Lower leg skin (tissue), 4 donors: ENCODE results near the gene RNPS1. TPM values are rescaled to one million over a fixed set of nuclear protein-coding genes. Genes with fewer than 3 reads are reported as not detected.

Experiments
- DNase-seq, 2 donors: peaks; one replicate each; pipeline ENCODE4 v3.0.0-alpha.2; 2019; ENCODE audit warnings: low spot score in 2 of 2
- H3K4me3 ChIP-seq: fragments of 200-600 bp; sonication (generic); 2 replicates; pipeline ENCODE4 v1.5.1; 2017; ENCODE audit warnings: mild to moderate bottlenecking, low read depth; ENCODE audit not compliant: poor library complexity, severe bottlenecking
- POLR2A ChIP-seq, 2 donors: fragments of 450-650 bp; IDR thresholded peaks; one replicate each; pipeline ENCODE4 v1.6.1; 2016 to 2017; ENCODE audit warnings: antibody characterized with exemption in 2 of 2, mild to moderate bottlenecking in 1 of 2, moderate library complexity in 1 of 2
- WGBS, 2 donors: methylation state at CpG; one replicate each; pipeline ENCODE4 v1.1.5; 2018; 5-methylcytosine and 5-hydroxymethylcytosine counted together
- intact Hi-C: fragments of 100-400 bp; cut with DNase I; formaldehyde crosslinking; loops from one replicate; pipeline ENCODE4 v1.15.0; 2023; ENCODE audit warnings: low total_unique reads
- total RNA-seq, 4 donors: library from RNA; depleted of rRNA; stranded (reverse); fragments of >200 nt; gene quantifications; one replicate each; pipeline ENCODE4 v1.1.0, GENCODE V29; 2016
- TF ChIP-seq, protein P1 (sequence below), 3 donors: fragments of 450-650 bp; IDR thresholded peaks; one replicate each; pipeline ENCODE4 v1.5.1; 2016; ENCODE audit warnings: antibody characterized with exemption in 3 of 3, mild to moderate bottlenecking in 3 of 3, moderate library complexity in 2 of 3

The RNPS1 gene
- total RNA-seq, 4 donors from 2014 or later, result 127 to 132 (median 128) TPM

DNA sequence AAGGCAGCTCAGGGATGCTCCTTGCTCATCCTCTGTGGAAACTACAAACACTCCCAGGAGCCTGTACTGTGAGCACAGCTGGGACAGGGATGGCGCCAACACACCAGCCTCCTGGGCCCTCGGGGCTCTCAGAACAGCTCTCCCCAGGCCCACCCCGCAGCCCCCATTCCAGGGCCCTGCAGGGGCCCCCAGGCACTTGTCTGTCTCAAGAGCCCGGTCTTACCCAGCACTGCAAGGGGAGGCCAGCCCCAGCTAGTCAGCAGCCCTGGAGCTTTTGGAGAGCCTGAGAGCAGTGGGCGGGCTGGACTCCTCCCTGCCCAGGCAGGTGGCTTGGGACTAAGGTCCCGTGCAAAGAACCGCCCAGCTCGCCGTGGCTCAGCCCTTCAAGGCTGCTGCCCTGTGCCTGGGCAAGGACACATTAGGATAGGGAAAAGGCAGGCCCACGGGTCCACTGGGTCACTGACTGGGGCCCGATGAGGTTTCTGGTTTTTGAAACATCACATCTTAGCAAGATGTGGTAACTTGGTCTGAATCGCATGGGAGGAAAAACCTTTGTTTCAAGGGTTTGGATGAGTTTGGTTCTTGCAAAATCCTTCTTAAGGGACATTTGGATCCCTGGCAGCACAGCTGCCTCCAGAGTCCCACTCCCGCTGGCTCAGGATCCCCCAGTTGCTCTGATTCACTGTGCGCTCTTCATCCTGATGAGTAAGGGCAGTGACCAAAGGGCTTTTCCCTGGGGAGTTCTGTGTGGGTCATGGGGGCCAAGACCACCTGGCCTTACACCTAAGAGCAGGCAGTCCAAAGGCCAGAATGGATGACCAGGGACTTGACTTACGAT, 28.9 kb downstream of the RNPS1 start:
- TF ChIP-seq, protein P1, sequence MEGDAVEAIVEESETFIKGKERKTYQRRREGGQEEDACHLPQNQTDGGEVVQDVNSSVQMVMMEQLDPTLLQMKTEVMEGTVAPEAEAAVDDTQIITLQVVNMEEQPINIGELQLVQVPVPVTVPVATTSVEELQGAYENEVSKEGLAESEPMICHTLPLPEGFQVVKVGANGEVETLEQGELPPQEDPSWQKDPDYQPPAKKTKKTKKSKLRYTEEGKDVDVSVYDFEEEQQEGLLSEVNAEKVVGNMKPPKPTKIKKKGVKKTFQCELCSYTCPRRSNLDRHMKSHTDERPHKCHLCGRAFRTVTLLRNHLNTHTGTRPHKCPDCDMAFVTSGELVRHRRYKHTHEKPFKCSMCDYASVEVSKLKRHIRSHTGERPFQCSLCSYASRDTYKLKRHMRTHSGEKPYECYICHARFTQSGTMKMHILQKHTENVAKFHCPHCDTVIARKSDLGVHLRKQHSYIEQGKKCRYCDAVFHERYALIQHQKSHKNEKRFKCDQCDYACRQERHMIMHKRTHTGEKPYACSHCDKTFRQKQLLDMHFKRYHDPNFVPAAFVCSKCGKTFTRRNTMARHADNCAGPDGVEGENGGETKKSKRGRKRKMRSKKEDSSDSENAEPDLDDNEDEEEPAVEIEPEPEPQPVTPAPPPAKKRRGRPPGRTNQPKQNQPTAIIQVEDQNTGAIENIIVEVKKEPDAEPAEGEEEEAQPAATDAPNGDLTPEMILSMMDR (IDR thresholded peaks at IDR 0.05), result no peak
- TF ChIP-seq POLR2A (IDR thresholded peaks at IDR 0.05), result no peak
- DNase-seq, result no peak
- WGBS, 2 donors, result 61 to 72% methylated on average over 14 to 15 of the region's 15 CpGs
- no peak overlapping the region for H3K4me3 ChIP-seq
- intact Hi-C loops, result loop anchor here (10.0 kb wide), 1 partner anchor 266 kb away; no protein-coding TSS in a partner anchor

GRCh38 chr16:2238150-2238837, 29.6 kb downstream of the RNPS1 start:
- no peak overlapping the region for H3K4me3 ChIP-seq
- TF ChIP-seq, protein P1 (IDR thresholded peaks at IDR 0.05), result no peak
- TF ChIP-seq POLR2A (IDR thresholded peaks at IDR 0.05), result no peak
- no peak for DNase-seq
- intact Hi-C loops, result loop anchor here (10.0 kb wide), 1 partner anchor 267 kb away; no protein-coding TSS in a partner anchor
- 46 to 55% methylated on average over 5 to 11 of the region's 18 CpGs for WGBS, 2 donors

DNA sequence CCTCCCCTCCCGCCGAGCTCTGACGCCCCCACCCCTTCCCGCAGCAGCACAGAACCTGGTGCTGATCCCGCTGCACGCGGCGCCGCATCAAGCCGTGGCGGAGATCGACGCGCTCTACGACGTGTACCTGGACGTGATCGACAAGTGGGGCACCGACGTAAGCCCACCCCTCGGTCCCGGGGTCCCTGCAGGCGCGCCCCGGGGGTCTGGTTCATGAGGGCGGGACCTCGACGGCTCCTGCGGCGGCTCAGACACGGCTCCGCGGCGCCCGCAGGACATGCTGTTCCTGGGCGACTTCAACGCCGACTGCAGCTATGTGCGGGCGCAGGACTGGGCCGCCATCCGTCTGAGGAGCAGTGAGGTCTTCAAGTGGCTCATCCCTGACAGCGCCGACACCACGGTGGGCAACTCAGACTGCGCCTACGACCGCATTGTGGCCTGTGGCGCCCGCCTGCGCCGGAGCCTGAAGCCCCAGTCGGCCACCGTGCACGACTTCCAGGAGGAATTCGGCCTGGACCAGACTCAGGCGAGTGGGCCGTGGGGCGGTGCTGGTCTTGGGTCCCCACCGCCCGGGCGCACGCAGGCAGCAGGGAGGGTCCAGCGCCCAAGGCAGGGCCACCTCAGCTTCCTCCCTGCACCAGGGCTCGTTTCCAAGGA, 30.3 kb downstream of the RNPS1 start:
- H3K4me3 ChIP-seq, result no peak overlapping the region
- no peak for DNase-seq
- TF ChIP-seq, protein P1 (IDR thresholded peaks at IDR 0.05), result no peak
- no peak for TF ChIP-seq POLR2A (IDR thresholded peaks at IDR 0.05)
- intact Hi-C loops, result loop anchor here (10.0 kb wide), 1 partner anchor 267 kb away; no protein-coding TSS in a partner anchor
- 11 to 30% methylated on average over 19 to 33 of the region's 65 CpGs for WGBS, 2 donors

DNA sequence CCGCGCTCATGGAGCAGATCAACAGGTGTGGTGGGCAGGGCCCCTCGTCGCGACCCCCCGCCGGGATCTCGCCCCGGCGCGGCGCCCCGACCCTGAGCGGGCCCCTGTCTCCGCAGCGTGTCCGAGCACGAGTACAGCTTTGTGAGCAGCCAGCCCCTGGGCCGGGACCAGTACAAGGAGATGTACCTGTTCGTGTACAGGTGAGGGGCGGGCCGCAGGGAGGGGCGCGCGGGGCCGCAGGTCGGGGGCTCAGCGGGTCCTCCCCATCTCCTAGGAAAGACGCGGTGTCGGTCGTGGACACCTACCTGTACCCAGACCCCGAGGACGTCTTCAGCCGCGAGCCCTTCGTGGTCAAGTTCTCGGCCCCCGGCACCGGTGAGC, 30.8 kb downstream of the RNPS1 start:
- 0% methylated on average over 1 to 6 of the region's 40 CpGs for WGBS, 2 donors
- DNase-seq, result no peak

More for the DNA sequence above, 30.8 kb downstream of the RNPS1 start:
- intact Hi-C loops, result loop anchor here (10.0 kb wide), 1 partner anchor 268 kb away; no protein-coding TSS in a partner anchor
- H3K4me3 ChIP-seq, result no peak overlapping the region
- TF ChIP-seq POLR2A (IDR thresholded peaks at IDR 0.05), result no peak
- TF ChIP-seq, protein P1 (IDR thresholded peaks at IDR 0.05), result no peak
